VCaP (cell line): ENCODE data around the gene CHD9NB.

Source experiments
- H3K27ac ChIP-seq: fragments of 450-650 bp; 2 replicates; pipeline ENCODE4 v1.5.1; 2017
- TF ChIP-seq, protein P1 (sequence below): fragments of 450-650 bp; conservative IDR thresholded peaks from 2 replicates; pipeline ENCODE4 v1.5.1; 2017; ENCODE audit warnings: mild to moderate bottlenecking, moderate library complexity

Gene CHD9NB

DNA sequence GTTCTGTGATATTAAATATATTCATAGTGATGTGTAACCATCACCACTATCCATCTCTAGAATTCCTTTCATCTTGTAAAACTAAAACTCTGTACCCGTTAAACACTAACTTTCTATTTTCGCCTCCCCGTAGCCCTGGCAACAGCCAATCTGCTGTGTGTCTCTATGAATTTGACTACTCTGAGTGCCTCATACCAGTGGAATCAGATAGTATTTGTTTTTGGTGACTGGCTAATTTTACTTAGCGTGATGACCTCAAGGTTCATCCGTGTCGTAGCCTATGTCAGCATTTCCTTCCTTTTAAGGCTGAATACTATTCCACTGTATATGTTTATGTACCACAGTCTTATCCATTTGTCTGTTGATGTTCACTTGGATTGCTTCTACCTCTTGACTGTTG lies 20.3 kb upstream of the CHD9NB start:
- TF ChIP-seq, protein P1, sequence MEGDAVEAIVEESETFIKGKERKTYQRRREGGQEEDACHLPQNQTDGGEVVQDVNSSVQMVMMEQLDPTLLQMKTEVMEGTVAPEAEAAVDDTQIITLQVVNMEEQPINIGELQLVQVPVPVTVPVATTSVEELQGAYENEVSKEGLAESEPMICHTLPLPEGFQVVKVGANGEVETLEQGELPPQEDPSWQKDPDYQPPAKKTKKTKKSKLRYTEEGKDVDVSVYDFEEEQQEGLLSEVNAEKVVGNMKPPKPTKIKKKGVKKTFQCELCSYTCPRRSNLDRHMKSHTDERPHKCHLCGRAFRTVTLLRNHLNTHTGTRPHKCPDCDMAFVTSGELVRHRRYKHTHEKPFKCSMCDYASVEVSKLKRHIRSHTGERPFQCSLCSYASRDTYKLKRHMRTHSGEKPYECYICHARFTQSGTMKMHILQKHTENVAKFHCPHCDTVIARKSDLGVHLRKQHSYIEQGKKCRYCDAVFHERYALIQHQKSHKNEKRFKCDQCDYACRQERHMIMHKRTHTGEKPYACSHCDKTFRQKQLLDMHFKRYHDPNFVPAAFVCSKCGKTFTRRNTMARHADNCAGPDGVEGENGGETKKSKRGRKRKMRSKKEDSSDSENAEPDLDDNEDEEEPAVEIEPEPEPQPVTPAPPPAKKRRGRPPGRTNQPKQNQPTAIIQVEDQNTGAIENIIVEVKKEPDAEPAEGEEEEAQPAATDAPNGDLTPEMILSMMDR, result no peak
- no peak overlapping the region for H3K27ac ChIP-seq

DNA sequence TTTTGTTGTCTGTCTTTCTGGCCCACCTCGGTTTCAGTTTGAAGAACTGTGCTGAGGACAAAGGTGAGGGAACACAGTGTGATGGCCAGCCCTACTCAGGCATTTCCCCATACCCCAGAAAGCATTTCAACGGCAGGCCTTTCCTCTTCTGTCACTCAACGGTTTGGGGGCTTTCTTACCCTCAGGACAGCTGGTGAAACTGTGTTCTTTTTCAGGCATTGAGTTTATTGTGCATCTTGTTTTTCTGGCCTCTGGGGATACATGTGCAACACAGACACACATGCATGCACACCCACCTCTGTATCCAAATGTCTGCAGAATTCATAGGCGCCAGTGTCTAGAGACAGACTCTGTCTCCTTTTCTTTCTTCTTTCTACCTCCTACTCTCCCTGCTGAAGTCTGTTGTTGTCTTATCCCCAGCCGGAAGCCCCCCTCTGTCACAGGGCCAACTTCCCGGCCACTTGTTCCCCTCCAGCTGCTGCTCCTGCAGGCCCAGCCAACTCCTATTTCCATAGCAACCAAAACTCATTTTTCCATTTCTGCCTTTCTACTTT lies 19.1 kb upstream of the CHD9NB start:
- no peak overlapping the region for H3K27ac ChIP-seq
- TF ChIP-seq, protein P1, result no peak

DNA sequence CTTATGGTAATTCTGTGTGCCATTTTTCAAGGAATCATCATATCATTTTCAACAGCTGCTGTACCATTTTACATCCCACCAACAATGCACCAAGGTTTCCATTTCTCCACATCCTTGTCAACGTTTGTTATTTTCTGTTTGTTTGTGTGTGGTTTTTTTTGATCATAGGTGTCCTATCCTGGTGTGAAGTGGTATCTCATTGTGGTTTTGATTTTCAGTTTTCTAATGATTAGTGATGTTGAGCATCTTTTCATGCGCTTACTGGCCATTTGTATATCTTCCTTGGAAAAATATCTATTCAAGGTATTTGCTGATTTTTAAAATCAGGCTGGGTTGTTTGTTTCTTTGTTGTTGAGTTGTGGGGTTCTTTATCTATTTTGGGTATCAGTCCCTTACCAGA lies 17.1 kb upstream of the CHD9NB start:
- TF ChIP-seq, protein P1, result no peak
- H3K27ac ChIP-seq, result no peak overlapping the region

DNA sequence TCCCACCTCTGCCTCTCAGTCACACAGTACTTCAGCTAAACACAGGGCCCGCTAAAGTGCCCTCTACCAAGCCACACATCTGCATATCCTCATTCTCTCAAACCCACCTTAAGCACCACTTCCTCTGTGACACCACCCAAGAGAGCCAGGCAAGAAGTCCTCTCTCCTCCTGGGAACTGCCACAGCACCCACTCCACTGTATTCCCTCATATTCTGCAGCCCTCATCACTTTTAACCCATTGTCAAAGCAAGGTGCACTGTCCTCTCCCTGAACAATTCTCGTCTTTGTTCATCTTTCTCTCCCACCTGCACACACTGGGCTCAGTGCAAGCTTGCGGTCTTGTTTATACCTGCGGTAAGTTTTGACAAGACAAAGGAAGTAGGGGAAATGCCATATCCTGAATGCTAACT lies 15.7 kb upstream of the CHD9NB start:
- TF ChIP-seq, protein P1, result no peak
- no peak overlapping the region for H3K27ac ChIP-seq

DNA sequence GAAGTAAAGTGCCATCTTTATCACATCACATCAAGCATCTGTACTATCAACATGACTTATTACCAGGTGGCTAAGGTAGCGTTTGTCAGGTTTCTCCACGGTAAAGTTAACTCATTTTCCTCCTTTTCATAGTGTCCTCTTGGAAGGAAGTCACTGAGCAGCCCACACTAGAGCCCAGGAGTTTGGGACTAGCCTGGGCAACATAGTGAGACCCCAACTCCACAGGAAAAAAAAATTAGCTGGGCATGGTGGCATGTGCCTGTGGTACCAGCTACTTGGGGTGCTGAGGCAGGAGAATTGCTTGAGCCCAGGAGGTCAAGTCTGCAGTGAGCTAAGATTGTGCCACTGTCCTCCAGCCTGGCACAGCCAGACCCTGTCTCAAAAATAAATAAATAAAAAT lies 15.0 kb upstream of the CHD9NB start:
- H3K27ac ChIP-seq, result no peak overlapping the region
- TF ChIP-seq, protein P1, result no peak

DNA sequence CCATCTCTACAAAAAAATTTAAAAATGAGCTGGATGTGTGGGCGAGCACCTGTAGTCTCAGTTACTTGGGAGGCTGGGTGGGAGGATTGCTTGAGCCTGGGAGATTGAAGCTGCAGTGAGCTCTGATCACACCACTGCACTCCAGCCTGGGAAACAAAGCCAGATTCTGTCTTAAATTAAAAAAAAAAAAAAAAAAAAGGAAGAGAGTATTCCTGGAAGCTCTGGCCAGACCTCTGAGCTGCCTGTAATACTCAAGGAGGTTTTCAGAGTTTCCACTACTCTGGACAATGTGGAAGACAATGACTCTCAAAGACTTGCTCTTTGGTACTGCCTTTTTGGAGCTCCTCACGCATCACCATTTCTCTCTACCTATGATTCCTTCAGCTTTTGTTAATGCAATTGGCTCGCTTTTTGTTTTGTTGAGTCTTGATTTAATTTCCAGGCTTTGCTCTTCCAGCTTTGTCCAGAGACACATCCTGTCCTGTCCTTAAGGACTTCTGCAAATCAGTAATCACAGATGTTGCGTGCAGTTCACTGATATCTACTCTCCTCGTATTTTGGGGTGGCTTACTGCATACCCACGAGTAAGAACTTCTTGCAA lies 12.9 kb upstream of the CHD9NB start:
- TF ChIP-seq, protein P1, result no peak
- H3K27ac ChIP-seq, result no peak overlapping the region

DNA sequence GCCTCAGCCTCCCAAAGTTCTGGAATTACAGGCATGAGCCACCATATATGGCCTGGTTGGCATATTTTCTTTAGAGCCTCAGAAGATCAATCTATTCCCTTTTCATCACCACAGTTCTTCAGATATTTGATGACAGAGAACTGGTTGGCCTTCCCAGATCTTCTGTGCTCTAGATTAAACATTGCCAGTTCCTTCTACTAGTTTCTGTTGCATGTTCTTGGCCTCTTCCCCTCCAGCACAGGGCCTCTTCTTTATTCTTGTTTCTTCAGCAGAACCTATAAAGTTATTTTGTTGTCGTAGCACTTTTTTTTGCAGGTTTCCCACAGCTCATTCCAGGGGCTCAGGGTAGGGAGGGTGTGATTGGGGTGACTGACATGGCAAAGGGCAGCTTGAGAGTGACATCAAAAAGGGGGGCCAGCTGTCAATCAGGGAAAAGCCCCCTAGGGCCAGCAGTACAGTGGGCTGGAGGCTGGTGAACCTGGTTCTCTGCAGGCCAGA lies 11.4 kb upstream of the CHD9NB start:
- H3K27ac ChIP-seq, result no peak overlapping the region
- TF ChIP-seq, protein P1, result no peak
